H1 (cell line): Measurements from ENCODE around the gene TMEM229B. TPM values are rescaled to one million over a fixed set of nuclear protein-coding genes. Genes with fewer than 3 reads are reported as not detected.

Source experiments
- CBX5 ChIP-seq: fragments of 300-800, 300-1000 bp; sonication (generic); IDR thresholded peaks from 2 replicates; pipeline ENCODE4 v1.7.1; 2016; ENCODE audit warnings: antibody characterized with exemption, low read length, low read depth
- MAFK ChIP-seq: IDR thresholded peaks from 2 replicates; pipeline ENCODE4 v1.6.1; 2012; ENCODE audit warnings: low read depth, mild to moderate bottlenecking, improper control_type of control experiment, low read length
- SIX5 ChIP-seq: IDR thresholded peaks from 2 replicates; pipeline ENCODE4 v1.6.1; 2011; ENCODE audit warnings: mild to moderate bottlenecking, low read depth, low read length
- polyA plus RNA-seq, 7 experiments: library from polyadenylated mRNA; depleted of rRNA in 3 of 7; stranded (reverse) in 5 of 7; unstranded in 2 of 7; fragments of >200 nt in 5 of 7; fragments of 200-250 nt in 2 of 7; gene quantifications; 1 replicate in 5 of 7; 2 replicates in 1 of 7; 4 replicates in 1 of 7; pipeline versions ENCODE4 v1.2.1 to v1.2.3, GENCODE V29; 2011 to 2013; ENCODE audit warnings: missing spikeins in 2 of 7, mixed read lengths in 2 of 7
- total RNA-seq: library from RNA; stranded (reverse); fragmentation: NEBNext Ultra II Directional; extraction: Animal tissue kit (Norgen Biotek cat#: 25700); gene quantifications from 2 replicates; pipeline ENCODE4 v1.2.1, GENCODE V29; 2021

TMEM229B gene
- total and polyA plus RNA-seq, 2 of the 8 experiments (the other 6 are each of a cell fraction or from before 2014, with no cell fraction given): 0.73 to 0.85 TPM

DNA sequence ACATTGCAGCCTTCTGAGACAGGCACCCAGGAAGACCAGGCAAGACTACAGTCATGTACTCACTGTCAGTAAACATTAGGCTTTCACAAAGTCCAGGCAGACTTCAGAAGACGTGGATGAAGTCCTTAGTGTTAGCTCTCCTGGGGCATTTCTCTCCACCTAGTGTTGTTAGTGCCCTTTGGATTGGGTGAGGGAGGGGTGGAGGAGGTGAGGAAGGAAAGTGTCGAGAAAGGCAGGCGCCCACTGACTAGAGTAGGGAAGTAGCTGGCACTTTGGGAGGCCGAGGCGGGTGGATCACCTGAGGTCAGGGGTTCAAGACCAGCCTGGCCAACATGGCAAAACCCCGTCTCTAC, 20.2 kb downstream of the TMEM229B start (continued):
- TF ChIP-seq MAFK (no peak), SIX5 (no peak), CBX5 (no peak)
- TF ChIP-seq, all 59 proteins: peak for 0
